Neutrophil (primary cell): Measurements from ENCODE around the gene ABCB10.

Experiments
- H3K27ac ChIP-seq: fragments of 200-600 bp; sonication (generic); 2 replicates; pipeline ENCODE4 v1.5.1; 2016; ENCODE audit warnings: mild to moderate bottlenecking, moderate library complexity
- H3K27me3 ChIP-seq: fragments of 200-600 bp; sonication (generic); 2 replicates; pipeline ENCODE4 v1.6.0; 2016; ENCODE audit warnings: mild to moderate bottlenecking
- H3K36me3 ChIP-seq: fragments of 200-600 bp; sonication (generic); 2 replicates; pipeline ENCODE4 v1.5.1; 2017
- H3K4me1 ChIP-seq, 2 experiments: fragments of 200-600 bp in 1 of 2; sonication (generic) in 1 of 2; 1 replicate in 1 of 2; 2 replicates in 1 of 2; pipeline versions ENCODE4 v1.5.1 to v1.6.1; 2013 to 2016; ENCODE audit warnings: low read depth in 1 of 2, low read length in 1 of 2, mild to moderate bottlenecking in 1 of 2, moderate library complexity in 1 of 2; ENCODE audit not compliant: control insufficient read depth in 1 of 2, insufficient read depth in 1 of 2
- H3K4me3 ChIP-seq, 2 experiments: fragments of 200-600 bp in 1 of 2; sonication (generic) in 1 of 2; 1 replicate in 1 of 2; 2 replicates in 1 of 2; pipeline ENCODE4 v1.5.1; 2013 to 2016; ENCODE audit warnings: low read depth in 1 of 2, low read length in 1 of 2, mild to moderate bottlenecking in 1 of 2, moderate library complexity in 1 of 2
- H3K9me3 ChIP-seq: fragments of 200-600 bp; sonication (generic); 2 replicates; pipeline ENCODE4 v1.5.1; 2016
- TF ChIP-seq, protein P1 (sequence below): fragments of 200-600 bp; sonication (generic); IDR thresholded peaks from 2 replicates; pipeline ENCODE4 v1.5.1; 2016; ENCODE audit warnings: antibody characterized with exemption

The ABCB10 gene

DNA sequence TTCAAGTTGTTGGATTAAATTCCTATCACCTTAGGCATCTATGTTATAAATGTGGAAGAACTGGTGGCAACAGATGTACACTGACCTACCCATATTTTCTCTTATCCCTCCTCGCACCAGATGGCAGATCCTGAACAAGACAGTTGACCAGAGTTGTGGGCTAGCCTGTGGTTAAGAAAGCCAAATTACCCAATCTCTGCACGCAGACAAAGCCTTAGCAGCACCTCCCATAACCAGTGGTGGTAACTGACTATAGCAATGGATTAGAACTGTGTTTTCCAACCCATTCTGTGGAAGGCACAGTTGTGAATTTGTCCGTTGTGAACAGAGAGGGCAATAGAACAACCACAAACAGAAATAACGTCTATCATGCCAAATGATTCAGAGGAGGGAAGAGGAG lies 20.6 kb downstream of the ABCB10 start:
- peaks cover 8 to 9% of the 10 kb centered on the region in 2 experiments for H3K4me1 ChIP-seq
- no peak overlapping the region for H3K4me3 ChIP-seq
- peaks cover 77% of the 10 kb centered on the region for H3K36me3 ChIP-seq
- no peaks in the 10 kb centered on the region for H3K9me3 ChIP-seq
- no peaks in the 10 kb centered on the region for H3K27me3 ChIP-seq
- TF ChIP-seq, protein P1, sequence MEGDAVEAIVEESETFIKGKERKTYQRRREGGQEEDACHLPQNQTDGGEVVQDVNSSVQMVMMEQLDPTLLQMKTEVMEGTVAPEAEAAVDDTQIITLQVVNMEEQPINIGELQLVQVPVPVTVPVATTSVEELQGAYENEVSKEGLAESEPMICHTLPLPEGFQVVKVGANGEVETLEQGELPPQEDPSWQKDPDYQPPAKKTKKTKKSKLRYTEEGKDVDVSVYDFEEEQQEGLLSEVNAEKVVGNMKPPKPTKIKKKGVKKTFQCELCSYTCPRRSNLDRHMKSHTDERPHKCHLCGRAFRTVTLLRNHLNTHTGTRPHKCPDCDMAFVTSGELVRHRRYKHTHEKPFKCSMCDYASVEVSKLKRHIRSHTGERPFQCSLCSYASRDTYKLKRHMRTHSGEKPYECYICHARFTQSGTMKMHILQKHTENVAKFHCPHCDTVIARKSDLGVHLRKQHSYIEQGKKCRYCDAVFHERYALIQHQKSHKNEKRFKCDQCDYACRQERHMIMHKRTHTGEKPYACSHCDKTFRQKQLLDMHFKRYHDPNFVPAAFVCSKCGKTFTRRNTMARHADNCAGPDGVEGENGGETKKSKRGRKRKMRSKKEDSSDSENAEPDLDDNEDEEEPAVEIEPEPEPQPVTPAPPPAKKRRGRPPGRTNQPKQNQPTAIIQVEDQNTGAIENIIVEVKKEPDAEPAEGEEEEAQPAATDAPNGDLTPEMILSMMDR = no peak
- no peak overlapping the region for H3K27ac ChIP-seq

DNA sequence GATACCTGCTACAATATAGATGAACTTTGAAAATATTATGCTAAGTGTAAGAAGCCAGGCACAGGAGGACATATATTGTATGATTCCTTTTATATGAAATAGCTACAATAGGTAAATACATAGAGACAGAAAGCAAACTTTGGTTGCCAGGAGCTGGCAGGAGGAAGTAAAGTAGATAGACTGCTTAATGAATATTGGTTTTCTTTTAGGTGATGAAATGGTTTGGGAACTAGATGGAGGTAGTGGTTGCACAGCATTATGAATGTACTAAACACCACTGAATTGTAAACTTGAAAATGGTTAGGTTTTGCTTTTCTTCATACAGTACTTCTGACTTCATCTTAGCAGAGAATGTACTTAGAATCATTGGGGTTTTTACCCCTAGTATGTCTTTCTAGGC lies 21.5 kb downstream of the ABCB10 start:
- Histone ChIP-seq H3K27me3 (no peaks in the 10 kb centered on the region), H3K36me3 (peaks cover 76% of the 10 kb centered on the region), H3K27ac (no peak overlapping the region), H3K4me3 (no peak overlapping the region), H3K4me1 (peaks cover 8 to 9% of the 10 kb centered on the region in 2 experiments), H3K9me3 (no peaks in the 10 kb centered on the region)
- TF ChIP-seq, protein P1 = no peak

DNA sequence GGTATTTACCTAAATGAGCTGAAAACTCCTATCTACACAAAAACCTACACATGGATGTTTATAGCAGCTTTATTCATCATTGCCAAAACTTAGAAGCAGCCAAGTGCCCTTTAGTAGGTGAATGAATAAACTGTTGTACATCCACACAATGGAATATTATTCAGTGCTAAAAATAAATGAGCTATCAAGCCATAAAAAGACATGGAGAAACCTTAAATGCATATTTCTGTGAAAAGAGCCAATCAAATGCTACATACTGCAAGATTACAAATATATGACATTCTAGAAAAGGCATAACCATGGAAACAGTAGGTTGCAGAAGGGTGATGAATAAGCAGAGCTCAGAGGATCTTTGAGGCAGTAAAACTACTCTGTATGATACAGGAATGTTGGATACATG lies 23.3 kb downstream of the ABCB10 start:
- Histone ChIP-seq H3K27me3 (no peaks in the 10 kb centered on the region), H3K9me3 (no peaks in the 10 kb centered on the region), H3K4me1 (peaks cover 8 to 9% of the 10 kb centered on the region in 2 experiments), H3K36me3 (peaks cover 80% of the 10 kb centered on the region), H3K27ac (no peak overlapping the region), H3K4me3 (no peak overlapping the region)
- TF ChIP-seq, protein P1 = no peak

DNA sequence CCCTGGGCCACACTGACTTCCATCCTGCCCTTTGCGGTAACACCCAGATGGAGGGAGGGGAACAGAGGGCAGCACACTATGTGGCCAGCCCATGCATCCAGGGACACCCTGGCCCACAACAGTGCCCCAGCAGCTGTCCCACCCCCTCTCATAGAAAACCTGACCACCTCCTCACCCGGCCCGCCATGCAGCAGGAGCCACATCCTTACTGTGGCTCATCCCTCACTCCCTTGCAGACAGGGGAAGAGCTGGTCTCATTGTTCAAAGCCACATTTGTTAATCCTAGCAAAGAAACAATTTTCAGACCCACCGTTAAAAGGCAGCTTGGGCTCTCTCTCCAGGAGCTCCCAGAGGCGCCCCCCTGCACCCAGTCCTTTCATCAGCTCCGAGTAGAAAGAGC lies 27.2 kb downstream of the ABCB10 start:
- TF ChIP-seq, protein P1 = no peak
- Histone ChIP-seq H3K4me1 (no peaks in the 10 kb centered on the region), H3K27ac (no peak overlapping the region), H3K36me3 (peaks cover 79% of the 10 kb centered on the region), H3K9me3 (no peaks in the 10 kb centered on the region), H3K27me3 (no peaks in the 10 kb centered on the region), H3K4me3 (no peak overlapping the region)

DNA sequence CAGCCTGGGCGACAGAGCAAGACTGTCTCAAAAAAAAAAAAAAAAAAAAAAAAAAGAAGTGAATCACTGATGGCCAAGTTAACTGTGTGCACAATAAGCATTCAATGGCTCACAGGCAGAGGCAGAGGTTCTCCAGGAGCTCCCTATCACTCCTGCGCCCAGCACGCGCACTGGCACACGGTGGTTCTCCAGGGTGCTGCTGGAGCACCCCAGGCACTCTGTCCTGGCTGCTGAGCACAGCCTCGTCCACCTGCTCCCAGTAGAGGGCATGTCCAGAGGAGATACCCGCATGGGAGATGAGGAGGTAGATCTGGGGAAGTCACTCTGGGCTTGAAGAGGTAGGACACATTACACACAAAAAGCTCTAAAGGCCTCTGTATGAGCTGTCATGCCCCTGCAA lies 28.9 kb downstream of the ABCB10 start:
- Histone ChIP-seq H3K9me3 (no peaks in the 10 kb centered on the region), H3K36me3 (peaks cover 85% of the 10 kb centered on the region), H3K4me3 (no peak overlapping the region), H3K27me3 (no peaks in the 10 kb centered on the region), H3K27ac (no peak overlapping the region), H3K4me1 (no peaks in the 10 kb centered on the region)
- TF ChIP-seq, protein P1 = no peak

DNA sequence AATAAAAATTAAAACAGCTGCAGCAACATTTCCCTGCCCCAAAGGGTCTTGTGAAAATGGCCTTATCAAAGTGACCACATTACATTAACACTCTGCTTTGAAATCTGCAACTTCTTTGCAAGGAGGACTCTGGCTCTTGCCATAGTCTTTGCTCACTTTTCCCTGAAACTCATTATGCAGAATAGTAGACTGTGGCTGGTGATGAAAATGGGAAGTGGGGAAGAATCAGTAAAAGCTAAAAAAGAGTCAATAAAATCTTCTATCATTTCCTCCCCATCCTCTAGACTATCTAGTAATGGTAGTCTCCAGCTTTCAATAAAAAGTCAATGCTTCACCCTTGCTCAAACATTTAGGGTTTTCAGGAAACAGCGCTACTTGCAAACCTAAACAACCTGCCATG lies 31.8 kb downstream of the ABCB10 start:
- H3K36me3 ChIP-seq = peaks cover 95% of the 10 kb centered on the region
- H3K27ac ChIP-seq = no peak overlapping the region
- no peaks in the 10 kb centered on the region for H3K27me3 ChIP-seq
- H3K9me3 ChIP-seq = no peaks in the 10 kb centered on the region
- no peaks in the 10 kb centered on the region for H3K4me1 ChIP-seq
- TF ChIP-seq, protein P1 = no peak
- H3K4me3 ChIP-seq = no peak overlapping the region
